Panc1 (cell line): ENCODE measurements around the gene HDLBP. TPM values are rescaled to one million over a fixed set of nuclear protein-coding genes. Genes with fewer than 3 reads are reported as not detected.

Experiments
- ATAC-seq: fragments of 200-7000 bp; cut with Tn5 transposase; 2 replicates; pipeline ENCODE4 v1.9.1; 2020; ENCODE audit warnings: mild to moderate bottlenecking, moderate library complexity
- BruUV-seq: library from RNA; stranded (reverse); fragments of 400-500 nt; replicated peaks from 2 replicates; lab custom pipeline; 2021; lab: Mats Ljungman, UMichigan
- CTCF ChIA-PET: fragments of 300-600 bp; sonication (Branson Sonifier 250); formaldehyde crosslinking; loops from one replicate; lab custom pipeline; 2022; ENCODE audit warnings: antibody characterized with exemption; lab: Charles Lee
- POLR2A ChIA-PET: fragments of 300-600 bp; sonication (Branson Sonifier 250); formaldehyde crosslinking; loops from one replicate; lab custom pipeline; 2022; ENCODE audit warnings: antibody characterized with exemption; lab: Charles Lee
- DNase-seq: peaks from one replicate; pipeline ENCODE4 v3.0.0-alpha.2; 2010; ENCODE audit warnings: low read depth, low spot score
- H3K27ac ChIP-seq: 2 replicates; pipeline ENCODE4 v1.5.1; 2011; ENCODE audit warnings: mild to moderate bottlenecking, low read length, inconsistent platforms
- H3K27me3 ChIP-seq: fragments of 200-500 bp; sonication (Bioruptor generic); 2 replicates; pipeline ENCODE4 v1.6.0; 2014; ENCODE audit warnings: low read length, inconsistent platforms; ENCODE audit not compliant: control insufficient read depth, insufficient read depth
- H3K36me3 ChIP-seq: fragments of 200-500 bp; sonication (Bioruptor generic); 2 replicates; pipeline ENCODE4 v1.5.1; 2014; ENCODE audit warnings: inconsistent platforms, mild to moderate bottlenecking, low read length, moderate library complexity; ENCODE audit not compliant: control insufficient read depth, insufficient read depth
- H3K4me1 ChIP-seq: 2 replicates; pipeline ENCODE4 v1.5.1; 2011; ENCODE audit warnings: inconsistent platforms, mild to moderate bottlenecking, low read length, moderate library complexity; ENCODE audit not compliant: control insufficient read depth, insufficient read depth
- H3K4me3 ChIP-seq, 2 experiments: 2 replicates each; pipeline ENCODE4 v1.5.1; 2011 to 2012; ENCODE audit warnings: low read depth in 2 of 2, low read length in 2 of 2, mild to moderate bottlenecking in 2 of 2, inconsistent platforms in 1 of 2, moderate library complexity in 1 of 2
- H3K9me3 ChIP-seq: fragments of 200-500 bp; sonication (Bioruptor generic); 2 replicates; pipeline ENCODE4 v1.5.1; 2014; ENCODE audit warnings: low read depth, mild to moderate bottlenecking, inconsistent platforms, low read length, moderate library complexity; ENCODE audit not compliant: control insufficient read depth, insufficient read depth
- POLR2AphosphoS5 ChIP-seq: IDR thresholded peaks from 2 replicates; pipeline ENCODE4 v1.6.1; 2012; ENCODE audit warnings: mild to moderate bottlenecking, low read depth, low read length, moderate library complexity
- SIN3A ChIP-seq: IDR thresholded peaks from 2 replicates; pipeline ENCODE4 v1.6.1; 2012; ENCODE audit warnings: low read depth, mild to moderate bottlenecking, low read length, moderate library complexity, borderline replicate concordance; ENCODE audit not compliant: insufficient read depth
- TCF7L2 ChIP-seq: IDR thresholded peaks from 2 replicates; pipeline ENCODE4 v1.6.1; 2011; ENCODE audit warnings: mild to moderate bottlenecking, low read depth, low read length, inconsistent platforms
- in situ Hi-C: cut with HindIII; loops from 2 replicates; pipeline ENCODE4 v1.10.0; 2016; ENCODE audit warnings: low sequenced_read_pairs, low pct_unique_long_range_greater_than_20kb
- intact Hi-C: fragments of 100-400 bp; cut with micrococcal nuclease; formaldehyde crosslinking; loops from one replicate; pipeline ENCODE4 v1.10.0; 2022; ENCODE audit not compliant: unreplicated experiment
- total RNA-seq: library from RNA; stranded (reverse); gene quantifications from one replicate; pipeline ENCODE4 v1.2.1, GENCODE V29; 2021; ENCODE audit not compliant: unreplicated experiment
- TF ChIP-seq, protein P1 (sequence below): fragments of 450-650 bp; IDR thresholded peaks from 2 replicates; pipeline ENCODE4 v1.5.1; 2017; ENCODE audit warnings: mild to moderate bottlenecking
- TF ChIP-seq, protein P2 (sequence below), 2 experiments: IDR thresholded peaks; 2 replicates each; pipeline ENCODE4 v1.6.1; 2011 to 2012; ENCODE audit warnings: low read depth in 2 of 2, control low read depth in 1 of 2, low read length in 1 of 2, mild to moderate bottlenecking in 1 of 2, moderate library complexity in 1 of 2; ENCODE audit not compliant: insufficient read depth in 1 of 2

The HDLBP gene
- total RNA-seq, 1 experiment from 2014 or later = 656 TPM

DNA sequence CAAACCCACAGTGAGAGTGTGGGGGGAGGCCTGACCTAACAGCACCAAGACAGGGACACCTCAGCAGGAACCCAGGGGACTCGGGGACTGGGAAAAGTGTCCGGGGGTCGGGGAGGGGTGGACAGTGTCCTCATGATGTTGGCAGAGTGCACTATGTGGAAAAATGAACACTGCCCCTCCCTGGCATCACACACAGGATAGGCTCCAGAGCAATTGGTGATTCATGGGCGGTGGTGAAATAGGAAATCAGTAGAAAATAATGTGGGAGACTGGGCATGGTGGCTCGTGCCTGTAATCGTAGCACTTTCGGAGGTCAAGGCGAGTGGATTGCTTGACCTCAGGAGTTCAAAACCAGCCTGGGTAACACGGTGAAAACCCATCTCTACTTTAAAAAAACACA, 130.6 kb downstream of the HDLBP start:
- in situ Hi-C loops (no loop called here), intact Hi-C loops (no loop called here)
- H3K4me1 ChIP-seq = no peaks in the 10 kb centered on the region; the same call in 1 of the 2 replicates
- CTCF ChIA-PET = no interaction called here
- no peaks in the 10 kb centered on the region for H3K9me3 ChIP-seq
- BruUV-seq = no TSS peak
- no peaks in the 10 kb centered on the region for H3K27me3 ChIP-seq
- POLR2A ChIA-PET = no interaction called here
- DNase-seq = no peak
- H3K36me3 ChIP-seq = no peaks in the 10 kb centered on the region
- H3K27ac ChIP-seq = no peak overlapping the region
- TF ChIP-seq, protein P1, sequence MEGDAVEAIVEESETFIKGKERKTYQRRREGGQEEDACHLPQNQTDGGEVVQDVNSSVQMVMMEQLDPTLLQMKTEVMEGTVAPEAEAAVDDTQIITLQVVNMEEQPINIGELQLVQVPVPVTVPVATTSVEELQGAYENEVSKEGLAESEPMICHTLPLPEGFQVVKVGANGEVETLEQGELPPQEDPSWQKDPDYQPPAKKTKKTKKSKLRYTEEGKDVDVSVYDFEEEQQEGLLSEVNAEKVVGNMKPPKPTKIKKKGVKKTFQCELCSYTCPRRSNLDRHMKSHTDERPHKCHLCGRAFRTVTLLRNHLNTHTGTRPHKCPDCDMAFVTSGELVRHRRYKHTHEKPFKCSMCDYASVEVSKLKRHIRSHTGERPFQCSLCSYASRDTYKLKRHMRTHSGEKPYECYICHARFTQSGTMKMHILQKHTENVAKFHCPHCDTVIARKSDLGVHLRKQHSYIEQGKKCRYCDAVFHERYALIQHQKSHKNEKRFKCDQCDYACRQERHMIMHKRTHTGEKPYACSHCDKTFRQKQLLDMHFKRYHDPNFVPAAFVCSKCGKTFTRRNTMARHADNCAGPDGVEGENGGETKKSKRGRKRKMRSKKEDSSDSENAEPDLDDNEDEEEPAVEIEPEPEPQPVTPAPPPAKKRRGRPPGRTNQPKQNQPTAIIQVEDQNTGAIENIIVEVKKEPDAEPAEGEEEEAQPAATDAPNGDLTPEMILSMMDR = no peak
- TF ChIP-seq SIN3A (no peak), TCF7L2 (no peak), POLR2AphosphoS5 (no peak)
- TF ChIP-seq, protein P2, sequence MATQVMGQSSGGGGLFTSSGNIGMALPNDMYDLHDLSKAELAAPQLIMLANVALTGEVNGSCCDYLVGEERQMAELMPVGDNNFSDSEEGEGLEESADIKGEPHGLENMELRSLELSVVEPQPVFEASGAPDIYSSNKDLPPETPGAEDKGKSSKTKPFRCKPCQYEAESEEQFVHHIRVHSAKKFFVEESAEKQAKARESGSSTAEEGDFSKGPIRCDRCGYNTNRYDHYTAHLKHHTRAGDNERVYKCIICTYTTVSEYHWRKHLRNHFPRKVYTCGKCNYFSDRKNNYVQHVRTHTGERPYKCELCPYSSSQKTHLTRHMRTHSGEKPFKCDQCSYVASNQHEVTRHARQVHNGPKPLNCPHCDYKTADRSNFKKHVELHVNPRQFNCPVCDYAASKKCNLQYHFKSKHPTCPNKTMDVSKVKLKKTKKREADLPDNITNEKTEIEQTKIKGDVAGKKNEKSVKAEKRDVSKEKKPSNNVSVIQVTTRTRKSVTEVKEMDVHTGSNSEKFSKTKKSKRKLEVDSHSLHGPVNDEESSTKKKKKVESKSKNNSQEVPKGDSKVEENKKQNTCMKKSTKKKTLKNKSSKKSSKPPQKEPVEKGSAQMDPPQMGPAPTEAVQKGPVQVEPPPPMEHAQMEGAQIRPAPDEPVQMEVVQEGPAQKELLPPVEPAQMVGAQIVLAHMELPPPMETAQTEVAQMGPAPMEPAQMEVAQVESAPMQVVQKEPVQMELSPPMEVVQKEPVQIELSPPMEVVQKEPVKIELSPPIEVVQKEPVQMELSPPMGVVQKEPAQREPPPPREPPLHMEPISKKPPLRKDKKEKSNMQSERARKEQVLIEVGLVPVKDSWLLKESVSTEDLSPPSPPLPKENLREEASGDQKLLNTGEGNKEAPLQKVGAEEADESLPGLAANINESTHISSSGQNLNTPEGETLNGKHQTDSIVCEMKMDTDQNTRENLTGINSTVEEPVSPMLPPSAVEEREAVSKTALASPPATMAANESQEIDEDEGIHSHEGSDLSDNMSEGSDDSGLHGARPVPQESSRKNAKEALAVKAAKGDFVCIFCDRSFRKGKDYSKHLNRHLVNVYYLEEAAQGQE (IDR thresholded peaks at IDR 0.05; ENCODE audit: insufficient read depth in 1 of 2, low read depth in 2 of 2, low read length in 1 of 2) = no peak
- no peak overlapping the region for H3K4me3 ChIP-seq
- ATAC-seq = no peak

DNA sequence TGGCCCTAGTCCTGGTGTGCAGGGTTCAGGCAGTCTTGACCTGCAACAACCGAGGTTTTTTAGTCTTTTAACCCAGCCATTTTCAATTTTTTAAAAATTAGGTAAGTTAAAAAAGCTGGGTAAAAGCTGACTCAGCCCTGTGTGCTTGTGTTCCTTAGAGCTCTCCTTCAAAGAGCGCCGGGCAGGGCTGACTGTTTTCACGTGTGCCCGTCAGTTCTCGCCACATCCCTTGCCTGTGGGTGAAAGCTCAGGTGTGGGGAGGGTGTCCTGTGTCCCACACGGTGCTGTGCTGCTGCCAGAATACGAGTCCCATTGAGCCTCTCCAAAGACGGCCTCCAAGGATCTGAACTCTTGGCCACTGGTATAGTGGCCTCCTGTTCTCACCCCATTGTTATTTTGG, 132.3 kb downstream of the HDLBP start:
- intact Hi-C loops (no loop called here), in situ Hi-C loops (no loop called here)
- Histone ChIP-seq H3K27ac (no peak overlapping the region), H3K27me3 (no peaks in the 10 kb centered on the region), H3K4me3 (no peak overlapping the region), H3K36me3 (no peaks in the 10 kb centered on the region), H3K9me3 (no peaks in the 10 kb centered on the region), H3K4me1 (no peaks in the 10 kb centered on the region; the same call in 1 of the 2 replicates)
- BruUV-seq = no TSS peak
- POLR2A ChIA-PET = interaction anchor here (0.6 kb wide), 1 partner anchor 27 kb away, joined by 3 read pairs; no protein-coding TSS in a partner anchor
- TF ChIP-seq TCF7L2 = no peak
- no peak for TF ChIP-seq POLR2AphosphoS5
- TF ChIP-seq, protein P2 (IDR thresholded peaks at IDR 0.05; ENCODE audit: insufficient read depth in 1 of 2, low read depth in 2 of 2, low read length in 1 of 2) = no peak
- TF ChIP-seq, protein P1 = no peak
- no peak for TF ChIP-seq SIN3A
- DNase-seq (no peak), ATAC-seq (no peak)
- CTCF ChIA-PET = no interaction called here
